K562 treated with DMSO at 1 percent for 24 hours (cell line): Measurements from ENCODE around the gene TRAPPC3L. TPM values are rescaled to one million over a fixed set of nuclear protein-coding genes. Genes with fewer than 3 reads are reported as not detected.

Experiments
- total RNA-seq: library from RNA; unstranded; fragments of 300-600 nt; gene quantifications from 2 replicates; pipeline ENCODE4 v1.2.3, GENCODE V29; 2022; ENCODE audit warnings: low read depth; ENCODE audit not compliant: insufficient read depth

Gene TRAPPC3L
- not detected in 2 replicates for total RNA-seq

GRCh38 chr6:116545651-116546050 lies at the start of gene TRAPPC3L:
Gene TRAPPC3L (minus strand): TSS chr6:116545684. CDS start chr6:116545514, 170 bp downstream.

GRCh38 chr6:116570856-116571682 lies 25.6 kb upstream of the TRAPPC3L start, which contains the start of gene RWDD1:
Gene RWDD1 (plus strand): TSS chr6:116571504. CDS start chr6:116571583, 79 bp downstream.

GRCh38 chr6:116553451-116553850 lies 8.0 kb upstream of the TRAPPC3L start, which contains the start of gene CALHM4:
Gene CALHM4 (plus strand): TSS chr6:116553751. CDS start chr6:116553794, 43 bp downstream.

GRCh38 chr6:116511424-116512110 lies 33.9 kb downstream of the TRAPPC3L start, which contains the start of gene CALHM5:
Gene CALHM5 (plus strand): TSS chr6:116511639. CDS start chr6:116511697, 58 bp downstream.

GRCh38 chr6:116461331-116461931 lies 84.1 kb downstream of the TRAPPC3L start, which contains the start of gene CALHM6:
Gene CALHM6 (plus strand): TSS chr6:116461375. CDS start chr6:116461930, 555 bp downstream.

Other genes starting within 250 kb of the TRAPPC3L start
- gene DSE, start 174.7 kb downstream of the TRAPPC3L start, total RNA-seq = 1.3 and 2.0 TPM in 2 replicates
- gene CALHM6, start 84.3 kb downstream of the TRAPPC3L start, total RNA-seq = 0.29 TPM in 1 of 2 replicates, not detected in the other
- 0.10 and 0.16 TPM in 2 replicates for gene CALHM5, start 34.0 kb downstream of the TRAPPC3L start, total RNA-seq
- gene CALHM4, start 8.1 kb upstream of the TRAPPC3L start, total RNA-seq = not detected in 2 replicates
- gene RWDD1, start 25.8 kb upstream of the TRAPPC3L start, total RNA-seq = 19.2 and 22.2 TPM in 2 replicates
- gene RSPH4A, start 70.8 kb upstream of the TRAPPC3L start, total RNA-seq = not detected in 2 replicates
- gene ZUP1, start 123.1 kb upstream of the TRAPPC3L start, total RNA-seq = 12.0 and 12.7 TPM in 2 replicates
- gene KPNA5, start 135.5 kb upstream of the TRAPPC3L start, total RNA-seq = 2.3 and 3.2 TPM in 2 replicates
- gene FAM162B, start 220.0 kb upstream of the TRAPPC3L start, total RNA-seq = not detected in 2 replicates